Measurements from ENCODE around the gene ADRB2.
A peak's percentile ranks its signal among the peaks of the same experiment; 100 is the strongest.

The ADRB2 gene

DNA sequence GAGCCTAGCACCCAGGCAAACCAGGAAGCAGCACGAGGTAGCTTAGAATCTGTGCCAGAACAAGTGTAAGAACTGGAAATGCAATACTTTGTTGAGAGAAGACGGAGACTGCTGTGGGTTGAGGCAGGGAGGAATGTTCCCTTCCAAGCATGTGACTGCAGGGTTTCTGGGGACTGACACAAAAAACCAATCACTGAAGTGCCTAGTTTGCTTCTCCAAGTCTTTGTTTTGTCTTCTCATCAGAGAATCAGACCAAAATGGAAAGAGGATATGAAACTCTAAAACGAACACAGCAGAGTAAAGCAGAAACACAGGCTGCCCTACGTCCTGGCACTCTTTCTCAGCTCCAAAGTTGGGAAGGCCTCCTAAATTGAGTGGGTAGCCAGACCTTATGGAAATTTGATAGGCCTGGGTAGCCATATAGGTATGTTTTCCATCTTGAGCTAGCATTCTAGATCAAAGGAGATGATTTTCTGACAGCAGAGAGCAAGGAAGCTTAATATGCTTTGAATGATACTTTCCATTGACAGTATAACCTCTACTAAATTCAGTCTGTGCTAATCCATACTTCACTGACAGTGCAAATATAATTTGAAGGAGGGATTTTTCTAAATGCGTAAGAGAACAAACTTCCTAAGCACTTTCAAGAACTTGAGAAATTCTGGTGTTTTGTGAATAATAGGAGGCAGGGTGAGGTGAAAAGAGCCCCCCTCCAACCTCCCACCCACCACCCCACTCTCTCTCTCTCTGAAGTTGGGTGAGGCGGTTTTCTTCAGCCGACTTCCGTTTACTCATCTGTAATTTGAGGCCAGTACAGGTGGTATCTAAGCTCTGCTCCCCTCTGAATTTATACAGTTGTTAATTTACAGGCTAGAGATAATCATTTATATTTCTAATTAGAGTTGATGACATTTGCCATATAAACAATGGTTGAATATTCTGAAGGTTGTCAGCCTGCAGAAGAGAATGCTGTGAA lies 5.5 kb downstream of the ADRB2 start:
- DNase-seq (ENCODE audit: low read depth): no peak

GRCh38 chr5:148833122-148833521 lies 6.7 kb downstream of the ADRB2 start:
- no peak for DNase-seq (ENCODE audit: low read depth)

- no peak for DNase-seq (ENCODE audit: low read depth)
Observed at GRCh38 chr5:148833925-148834324, 7.5 kb downstream of the ADRB2 start.

GRCh38 chr5:148834689-148835088 lies 8.3 kb downstream of the ADRB2 start:
- DNase-seq (ENCODE audit: low read depth): no peak

DNA sequence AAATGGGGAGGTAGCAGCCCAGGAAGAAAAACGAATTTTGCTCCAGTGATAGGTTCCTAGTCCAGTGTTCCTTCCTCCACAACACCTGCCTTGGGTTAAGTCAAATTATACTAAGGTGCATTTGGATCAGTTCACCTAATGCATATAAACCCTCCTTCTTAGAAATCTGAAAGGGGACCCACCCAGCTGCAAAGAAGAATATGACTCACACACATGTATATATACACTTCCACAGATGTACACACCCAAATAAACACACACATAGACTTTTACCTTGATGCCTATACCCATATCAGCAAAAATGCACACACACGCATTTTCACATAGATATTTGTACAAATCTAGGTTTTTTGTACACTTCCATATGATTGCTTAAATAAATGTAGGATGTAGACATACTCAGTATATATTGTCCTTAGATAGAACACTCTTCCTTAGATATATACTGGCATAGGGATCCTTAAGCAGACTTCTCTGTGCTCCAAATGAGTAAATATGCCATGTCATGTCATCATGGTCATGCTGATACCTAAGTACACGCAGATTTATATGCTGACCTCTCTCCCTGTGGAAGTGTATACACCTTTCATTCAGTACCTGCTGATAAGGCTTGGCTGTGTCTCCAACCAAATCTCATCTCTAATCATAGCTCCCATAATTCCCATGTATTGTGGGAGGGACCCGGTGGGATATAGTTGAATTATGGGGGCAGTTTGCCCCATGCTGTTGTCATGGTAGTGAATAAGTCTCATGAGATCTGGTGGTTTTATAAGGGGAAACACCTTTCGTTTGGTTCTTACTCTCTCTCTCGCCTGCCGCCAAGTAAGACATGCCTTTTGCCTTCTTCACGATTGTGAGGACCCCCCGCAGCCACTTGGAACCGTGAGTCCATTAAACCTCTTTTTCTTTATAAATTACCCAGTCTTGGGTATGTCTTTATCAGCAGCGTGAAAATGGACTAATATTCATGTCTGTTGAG lies 10.2 kb downstream of the ADRB2 start:
- no peak for DNase-seq (ENCODE audit: low read depth)

GRCh38 chr5:148837383-148837782 lies 11.0 kb downstream of the ADRB2 start:
- DNase-seq (ENCODE audit: low read depth): no peak

DNA sequence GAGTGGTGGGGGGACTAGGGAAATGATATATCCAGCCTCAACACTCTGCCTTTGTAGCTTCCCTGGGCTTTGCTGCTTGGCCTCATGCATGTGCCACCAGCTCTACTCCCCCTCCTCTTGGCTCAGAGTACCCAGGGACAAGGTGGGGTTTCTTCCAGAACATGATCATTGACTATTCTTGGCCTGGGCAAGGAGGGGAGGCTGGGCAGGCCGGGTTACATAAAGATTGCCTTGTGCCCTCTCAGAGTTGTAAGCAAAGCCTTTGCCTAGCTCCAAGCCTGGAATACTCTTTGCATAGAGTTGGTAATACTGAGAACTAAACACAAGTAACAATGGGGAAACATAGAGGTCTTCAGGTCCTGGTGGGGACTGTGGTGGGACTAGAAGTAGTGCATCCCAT lies 11.9 kb downstream of the ADRB2 start:
- no peak for DNase-seq (ENCODE audit: low read depth)

DNA sequence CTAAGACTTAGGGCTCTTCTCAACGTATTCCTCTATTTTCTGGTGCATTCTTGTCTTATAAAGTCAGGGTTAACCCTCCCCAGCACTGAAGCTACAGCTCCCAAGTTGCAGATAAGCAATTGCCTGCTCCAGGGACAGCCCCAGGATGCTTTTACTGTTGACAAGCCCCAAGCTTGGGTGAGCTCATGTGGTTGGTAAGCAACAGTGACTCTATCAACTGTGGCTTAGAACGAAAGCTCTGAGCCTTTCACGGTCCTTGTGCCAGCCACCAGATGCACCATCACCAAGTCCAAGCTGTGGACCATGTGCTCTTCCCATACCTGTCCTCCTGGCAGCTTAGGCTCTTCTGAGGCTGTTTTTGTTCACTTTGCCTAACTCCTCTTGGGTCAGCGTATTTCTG lies 13.5 kb downstream of the ADRB2 start:
- no peak for DNase-seq (ENCODE audit: low read depth)

- peak; percentile 40 for DNase-seq (ENCODE audit: low read depth)
Observed at GRCh38 chr5:148840531-148840930, 14.1 kb downstream of the ADRB2 start.

DNA sequence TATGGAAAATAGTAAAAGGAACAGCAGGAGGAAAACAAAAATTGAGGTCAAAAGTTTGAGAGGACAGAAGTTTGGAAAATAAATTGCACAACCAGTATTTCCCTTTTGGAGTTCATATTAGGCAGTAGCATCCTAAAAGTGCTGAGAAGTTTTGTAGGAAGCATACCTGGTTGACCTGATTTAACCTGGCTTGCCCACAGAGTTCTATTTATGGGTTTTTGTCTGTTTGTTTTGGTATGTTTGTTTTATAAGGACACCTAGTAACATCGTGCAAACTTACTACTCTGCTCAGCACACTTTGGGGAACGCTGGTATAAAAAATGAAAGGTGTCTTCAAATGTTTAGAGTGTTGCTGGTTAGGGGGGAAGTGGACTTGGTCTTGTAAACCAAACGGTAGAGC lies 15.1 kb downstream of the ADRB2 start:
- DNase-seq (ENCODE audit: low read depth): no peak

DNA sequence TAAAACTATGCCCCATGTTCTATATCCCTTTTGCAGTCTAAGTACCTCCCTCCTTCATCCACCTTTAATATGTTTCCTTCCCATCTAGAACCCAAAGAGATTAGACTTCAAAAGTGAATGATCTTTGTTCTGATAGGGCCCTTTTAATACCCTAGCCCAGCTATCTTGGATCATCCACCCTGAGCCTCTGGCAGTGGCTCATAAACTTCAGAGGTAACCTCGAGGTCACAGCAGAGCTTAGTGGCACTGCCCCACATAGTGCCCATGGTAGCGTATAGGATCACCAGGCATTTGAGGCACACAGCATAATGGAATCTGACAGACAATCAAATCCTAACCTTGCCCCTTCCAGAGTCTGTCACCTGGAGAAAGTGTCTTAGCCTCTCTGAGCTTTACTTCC lies 15.8 kb downstream of the ADRB2 start:
- no peak for DNase-seq (ENCODE audit: low read depth)

- peak; percentile 65 for DNase-seq (ENCODE audit: low read depth)
Observed at GRCh38 chr5:148843510-148844318, 17.3 kb downstream of the ADRB2 start.

GRCh38 chr5:148844433-148845280 lies 18.2 kb downstream of the ADRB2 start:
- peak; percentile 31 for DNase-seq (ENCODE audit: low read depth)

DNA sequence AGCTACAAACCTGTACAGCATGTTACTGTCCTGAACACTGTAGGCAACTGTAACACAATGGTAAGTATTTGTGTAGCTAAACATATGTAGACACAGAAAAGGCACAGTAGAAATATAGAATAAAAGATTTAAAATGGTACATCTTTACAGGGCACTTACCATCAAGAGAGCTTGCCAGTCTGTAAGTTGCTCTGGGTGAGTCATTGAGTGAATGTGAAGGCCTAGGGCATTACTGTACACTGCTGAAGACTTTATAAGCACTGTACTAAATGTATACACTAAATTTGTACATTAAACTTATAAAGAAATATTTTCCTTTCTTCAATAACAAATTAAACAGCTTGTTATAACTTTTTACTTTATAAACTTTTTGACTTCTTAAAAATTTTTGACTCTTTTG lies 20.5 kb downstream of the ADRB2 start:
- DNase-seq (ENCODE audit: low read depth): peak; percentile 77

- no peak for DNase-seq (ENCODE audit: low read depth)
Observed at GRCh38 chr5:148847456-148847855, 21.0 kb downstream of the ADRB2 start.

DNA sequence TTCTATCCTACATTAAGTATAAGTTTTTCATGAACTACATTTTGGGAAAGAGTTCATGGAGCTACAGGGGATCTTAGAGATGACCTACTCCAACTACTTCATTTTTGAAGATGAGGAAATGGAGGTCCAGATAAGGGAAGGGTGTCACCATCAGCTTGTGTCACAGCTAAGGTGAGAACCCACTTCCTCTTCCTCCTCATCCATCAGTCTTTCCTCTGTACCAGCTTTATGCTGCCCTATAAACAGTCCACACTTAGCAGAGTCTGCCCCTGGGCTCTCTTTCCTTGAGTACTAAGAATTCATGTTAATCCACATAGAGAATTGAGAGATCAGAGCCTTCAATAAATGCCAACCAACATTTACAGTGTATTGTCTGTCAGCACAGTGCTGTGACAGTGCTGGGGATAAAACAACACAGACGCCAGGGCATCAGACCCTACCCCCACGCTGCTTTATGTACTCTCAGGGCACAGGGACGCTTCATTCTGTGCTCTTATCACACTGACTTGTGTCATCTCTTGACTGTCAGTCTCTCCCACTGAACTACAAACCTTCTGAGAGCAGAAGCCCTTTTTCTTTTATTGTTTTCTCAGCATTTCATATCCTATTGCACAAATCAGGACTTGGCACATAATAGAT lies 22.1 kb downstream of the ADRB2 start:
- DNase-seq (ENCODE audit: low read depth): no peak

GRCh38 chr5:148849461-148849860 lies 23.1 kb downstream of the ADRB2 start:
- no peak for DNase-seq (ENCODE audit: low read depth)

DNA sequence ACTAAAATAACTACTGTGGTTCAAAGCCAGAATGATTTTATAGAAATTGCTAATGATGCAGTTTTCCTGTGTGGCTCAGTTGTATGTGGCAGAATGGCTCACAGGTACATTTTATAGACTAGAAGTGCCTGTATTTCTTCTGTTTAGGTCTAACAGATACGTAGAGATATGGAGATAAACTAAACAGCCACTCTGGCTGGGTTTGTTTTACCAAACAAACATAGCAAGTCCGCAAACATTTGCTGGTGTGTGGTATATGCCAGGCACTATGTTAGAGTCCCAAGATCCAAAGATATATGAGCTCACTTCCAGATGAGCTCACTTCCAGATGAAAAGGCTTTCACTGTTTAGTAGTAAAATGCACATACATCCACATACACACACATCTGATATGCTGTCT lies 24.4 kb downstream of the ADRB2 start:
- DNase-seq (ENCODE audit: low read depth): no peak

- no peak for DNase-seq (ENCODE audit: low read depth)
Observed at GRCh38 chr5:148853868-148854267, 27.5 kb downstream of the ADRB2 start.

GRCh38 chr5:148855249-148856008 lies 29.0 kb downstream of the ADRB2 start:
- no peak for DNase-seq (ENCODE audit: low read depth)

All from ELR (cell line).